Fibroblast of mammary gland (primary cell): ENCODE measurements around the gene PRKRA.

Source experiments
- DNase-seq: peaks from one replicate; pipeline ENCODE4 v3.0.0-alpha.2; 2010; ENCODE audit warnings: low read depth
- H3K4me3 ChIP-seq: 2 replicates; pipeline ENCODE4 v1.5.1; 2011; ENCODE audit warnings: low read depth, mild to moderate bottlenecking, low read length, moderate library complexity; ENCODE audit not compliant: control insufficient read depth
- TF ChIP-seq, protein P1 (sequence below): conservative IDR thresholded peaks from 2 replicates; pipeline ENCODE4 v1.5.1; 2011; ENCODE audit warnings: low read depth, low read length, inconsistent platforms; ENCODE audit not compliant: control insufficient read depth, insufficient read depth

PRKRA gene

DNA sequence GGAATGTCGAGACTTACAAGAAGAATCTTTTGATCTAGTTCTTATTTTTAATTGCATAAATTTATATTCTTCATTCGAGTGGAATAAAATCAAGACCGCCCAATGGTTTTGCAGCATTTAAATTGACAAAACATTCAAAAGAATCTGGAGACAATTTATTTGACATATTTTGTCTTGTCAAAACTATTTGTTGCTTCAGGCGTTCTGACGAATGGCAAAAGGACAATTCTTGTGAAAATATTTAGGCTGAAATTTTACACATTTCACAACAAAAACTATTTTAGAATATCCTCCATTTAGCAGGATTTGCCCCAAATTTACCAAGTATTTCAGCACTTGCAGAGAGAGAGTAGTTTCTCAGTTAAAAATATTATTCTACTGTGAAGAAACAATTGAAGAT is 41.7 kb downstream of the PRKRA start:
- no peak overlapping the region for H3K4me3 ChIP-seq
- no peak for DNase-seq
- TF ChIP-seq, protein P1, sequence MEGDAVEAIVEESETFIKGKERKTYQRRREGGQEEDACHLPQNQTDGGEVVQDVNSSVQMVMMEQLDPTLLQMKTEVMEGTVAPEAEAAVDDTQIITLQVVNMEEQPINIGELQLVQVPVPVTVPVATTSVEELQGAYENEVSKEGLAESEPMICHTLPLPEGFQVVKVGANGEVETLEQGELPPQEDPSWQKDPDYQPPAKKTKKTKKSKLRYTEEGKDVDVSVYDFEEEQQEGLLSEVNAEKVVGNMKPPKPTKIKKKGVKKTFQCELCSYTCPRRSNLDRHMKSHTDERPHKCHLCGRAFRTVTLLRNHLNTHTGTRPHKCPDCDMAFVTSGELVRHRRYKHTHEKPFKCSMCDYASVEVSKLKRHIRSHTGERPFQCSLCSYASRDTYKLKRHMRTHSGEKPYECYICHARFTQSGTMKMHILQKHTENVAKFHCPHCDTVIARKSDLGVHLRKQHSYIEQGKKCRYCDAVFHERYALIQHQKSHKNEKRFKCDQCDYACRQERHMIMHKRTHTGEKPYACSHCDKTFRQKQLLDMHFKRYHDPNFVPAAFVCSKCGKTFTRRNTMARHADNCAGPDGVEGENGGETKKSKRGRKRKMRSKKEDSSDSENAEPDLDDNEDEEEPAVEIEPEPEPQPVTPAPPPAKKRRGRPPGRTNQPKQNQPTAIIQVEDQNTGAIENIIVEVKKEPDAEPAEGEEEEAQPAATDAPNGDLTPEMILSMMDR, result no peak

DNA sequence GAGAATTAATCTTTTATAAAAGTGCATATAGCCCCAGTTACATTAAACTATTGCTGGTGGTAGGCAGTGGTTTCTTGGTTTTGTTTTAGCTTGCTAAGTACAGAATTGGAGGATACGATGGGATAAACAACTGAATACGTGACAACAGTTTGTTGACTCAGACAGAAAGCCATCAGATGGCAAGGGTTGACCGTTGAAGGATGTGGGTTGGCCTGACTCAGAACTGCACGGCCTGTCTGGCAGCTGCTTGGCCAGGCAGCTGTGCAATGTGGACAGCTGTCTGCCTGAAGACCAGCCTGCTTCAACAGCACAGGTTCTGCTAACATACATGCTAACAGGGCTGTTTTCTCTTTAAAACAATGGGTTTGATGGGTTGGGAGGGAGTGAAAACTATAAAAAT is 46.6 kb downstream of the PRKRA start:
- DNase-seq, result peak; percentile 90

DNA sequence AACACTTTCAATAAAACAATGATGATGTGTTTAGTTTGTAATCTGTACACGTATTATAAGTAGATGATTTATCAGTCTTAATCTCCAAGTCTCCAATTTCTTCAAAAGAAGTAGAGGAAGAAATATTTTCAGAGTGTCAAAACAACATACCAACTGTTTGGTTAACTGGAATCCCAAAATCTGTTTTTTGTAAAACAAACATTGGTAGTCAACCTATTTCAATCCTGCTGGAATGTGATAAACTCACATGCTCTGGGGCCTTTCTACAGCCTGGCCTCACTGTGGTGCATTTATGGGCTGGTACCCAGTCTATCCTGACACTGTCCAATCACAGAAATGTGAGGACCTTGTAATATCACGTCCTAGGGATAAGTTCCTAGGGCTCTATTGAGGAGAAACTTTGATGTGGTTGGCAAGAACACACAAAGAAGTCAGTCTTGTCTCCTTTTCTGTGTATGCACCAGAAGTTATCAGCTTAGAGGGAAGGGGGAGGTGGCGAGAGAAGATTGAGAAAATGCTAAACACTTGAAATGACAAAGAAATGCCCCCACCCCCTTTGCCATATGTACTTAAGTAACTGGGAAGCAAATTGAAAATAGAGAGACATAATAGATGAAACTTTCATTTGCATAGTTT is 47.2 kb downstream of the PRKRA start:
- DNase-seq, result no peak
- no peak overlapping the region for H3K4me3 ChIP-seq
- TF ChIP-seq, protein P1, result no peak

More for the DNA sequence above, 46.6 kb downstream of the PRKRA start:
- TF ChIP-seq, protein P1, result no peak
- H3K4me3 ChIP-seq, result no peak overlapping the region

DNA sequence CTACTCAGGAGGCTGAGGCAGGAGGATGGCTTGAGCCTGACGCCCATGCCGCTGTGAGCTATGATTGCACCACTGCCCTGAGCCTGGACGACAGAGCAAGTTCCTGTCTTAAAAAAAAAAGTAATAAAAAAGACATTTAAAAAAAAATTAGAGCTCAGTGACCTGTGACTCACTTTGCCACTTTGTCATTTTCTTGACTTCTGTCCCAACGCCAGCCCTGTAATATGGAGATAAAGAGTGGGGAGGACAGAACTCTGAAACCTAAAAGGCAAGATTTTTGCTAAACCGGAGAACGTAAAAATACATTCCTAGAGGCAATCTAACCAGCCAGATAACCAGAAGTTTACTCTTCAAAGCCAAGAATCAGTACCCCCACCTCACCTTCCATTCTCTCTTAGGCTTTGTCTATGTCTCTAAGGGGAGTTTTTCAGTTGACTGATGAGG is 49.0 kb downstream of the PRKRA start:
- DNase-seq, result no peak
- H3K4me3 ChIP-seq, result no peak overlapping the region
- TF ChIP-seq, protein P1, result no peak

DNA sequence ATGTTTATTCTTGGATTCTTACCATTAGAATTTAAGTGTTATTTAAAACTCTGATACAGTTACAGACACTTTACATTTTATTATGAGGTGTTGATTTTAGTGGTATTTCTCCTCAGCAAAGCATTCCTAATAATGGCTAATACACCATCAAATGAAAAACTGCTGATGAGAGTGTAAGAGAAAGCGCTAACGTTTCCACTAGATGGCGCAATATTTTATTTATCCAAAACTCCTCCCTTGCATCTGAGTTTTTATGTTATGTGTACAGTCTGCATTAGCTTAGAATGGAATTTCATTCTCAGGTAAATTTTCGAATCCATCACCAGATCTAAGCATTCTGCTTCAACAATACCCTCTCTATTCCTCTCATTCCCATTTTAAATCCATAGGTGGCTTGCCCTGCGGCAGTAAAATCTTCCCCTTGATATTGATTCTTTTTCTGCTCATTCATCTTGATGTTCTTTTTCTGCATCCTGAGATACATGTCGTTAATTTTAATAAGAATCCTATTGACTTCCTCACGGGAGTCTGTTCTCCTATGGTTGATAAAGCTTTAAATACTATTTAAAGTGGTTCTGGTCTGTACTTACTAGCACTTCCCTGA is 53.9 kb downstream of the PRKRA start:
- TF ChIP-seq, protein P1, result peak; percentile 70
- no peak overlapping the region for H3K4me3 ChIP-seq
- DNase-seq, result peak; percentile 64

DNA sequence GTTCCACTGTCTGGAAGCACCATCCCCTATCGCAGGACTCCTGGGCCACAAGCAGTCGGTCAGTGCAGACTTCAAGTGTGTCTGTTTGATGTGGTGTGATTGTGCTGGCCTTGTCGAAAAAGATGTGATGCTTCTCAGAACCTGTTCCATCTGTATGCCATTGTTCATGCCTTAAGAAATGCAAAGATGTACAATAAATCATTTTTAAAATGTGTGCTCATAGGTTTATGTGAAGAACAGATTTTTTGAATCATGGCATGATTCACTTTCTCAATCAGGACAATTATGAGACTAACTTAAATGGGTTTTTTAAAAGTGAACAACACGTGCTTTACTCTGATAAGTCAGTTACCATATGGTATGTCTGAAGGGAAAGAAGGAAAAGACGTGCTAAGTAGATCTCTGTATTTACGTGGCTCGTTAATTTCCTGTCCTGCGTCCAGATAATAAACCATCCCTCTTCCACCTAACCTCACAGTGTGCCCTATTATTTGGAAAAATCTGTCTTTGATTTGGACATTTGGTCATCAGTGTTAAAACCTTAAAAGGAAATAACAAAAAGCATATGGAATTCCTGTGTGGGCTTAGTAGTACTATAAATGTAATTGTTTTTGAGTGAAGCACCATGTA is 54.9 kb downstream of the PRKRA start:
- TF ChIP-seq, protein P1, result no peak
- no peak for DNase-seq
- no peak overlapping the region for H3K4me3 ChIP-seq
